MV-4-11 (cell line): ENCODE results near the gene PPP4R4.
A peak's percentile ranks its signal among the peaks of the same experiment; 100 is the strongest.
"Not testable (repeated sequence)": the region's sequence is repeated elsewhere in the genome, so short reads cannot be mapped to it uniquely, and the experiment has no call there.

ENCODE experiments used
- DNase-seq: peaks from one replicate; lab custom pipeline; 2025; lab: John Stamatoyannopoulos, UW

Gene PPP4R4

DNA sequence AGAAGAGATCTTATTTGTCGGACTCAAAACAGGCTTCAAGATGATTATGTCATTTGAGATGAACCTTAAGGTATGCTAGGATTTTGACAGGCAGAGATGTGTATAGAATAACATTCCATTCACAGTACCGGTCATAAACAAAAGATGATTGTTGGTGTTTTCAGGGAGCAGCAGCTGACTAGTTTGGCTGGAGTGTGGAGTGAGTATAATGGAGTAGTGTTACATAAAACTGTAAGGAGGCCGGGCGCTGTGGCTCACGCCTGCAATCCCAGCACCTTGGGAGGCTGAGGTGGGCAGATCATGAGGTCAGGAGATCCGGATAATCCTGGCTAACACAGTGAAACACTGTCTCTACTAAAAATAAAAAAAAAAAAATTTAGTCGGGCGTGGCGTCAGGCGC lies 95.0 kb downstream of the PPP4R4 start:
- DNase-seq = no peak

DNA sequence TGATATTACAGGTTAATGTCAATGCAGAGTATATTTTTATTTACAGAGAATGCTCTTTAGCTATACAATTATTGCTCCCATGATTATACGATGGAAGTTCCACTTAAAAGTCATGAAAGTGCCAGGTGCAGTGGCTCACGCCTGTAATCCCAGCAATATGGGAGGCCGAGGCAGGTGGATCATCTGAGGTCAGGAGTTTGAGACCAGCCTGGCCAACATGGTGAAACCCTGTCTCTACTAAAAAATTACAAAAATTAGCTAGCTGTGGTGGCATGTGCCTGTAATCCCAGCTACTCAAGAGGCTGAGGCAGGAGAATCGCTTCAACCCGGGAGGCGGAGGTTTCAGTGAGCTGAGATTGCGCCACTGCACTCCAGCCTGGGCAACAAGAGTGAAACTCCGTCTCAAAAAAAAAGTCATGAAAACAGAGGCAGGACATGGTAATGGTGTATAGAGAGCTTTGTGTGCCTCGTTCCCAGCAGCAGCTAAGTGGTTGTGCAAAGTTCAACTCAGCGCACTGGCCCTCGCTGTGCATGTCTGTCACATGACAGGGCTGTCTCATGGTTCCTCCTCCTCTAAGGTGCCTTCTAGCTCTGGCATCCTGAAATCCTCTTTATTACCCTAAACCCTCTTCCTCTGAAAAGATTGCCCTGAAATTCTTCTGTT lies 102.9 kb downstream of the PPP4R4 start:
- DNase-seq = peak; percentile 12

DNA sequence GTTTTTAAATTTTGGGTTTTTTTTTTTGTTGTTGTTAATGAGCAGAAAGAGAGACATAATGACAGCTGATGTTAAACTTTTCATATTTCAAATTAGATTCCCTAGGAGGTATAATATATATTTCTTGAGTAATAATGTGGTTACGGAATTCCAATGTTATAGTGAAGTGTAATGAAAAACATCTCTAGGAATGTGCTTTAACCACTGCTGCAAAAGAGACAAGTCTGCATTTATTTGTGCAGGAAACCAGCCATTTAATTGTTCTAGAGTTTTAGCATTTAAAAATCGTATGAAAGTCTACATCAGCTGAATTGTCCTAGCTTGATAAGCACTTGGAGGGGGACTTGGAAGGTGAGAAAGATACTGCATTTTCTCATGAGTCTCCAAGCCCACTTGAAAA lies 104.6 kb downstream of the PPP4R4 start:
- no peak for DNase-seq

DNA sequence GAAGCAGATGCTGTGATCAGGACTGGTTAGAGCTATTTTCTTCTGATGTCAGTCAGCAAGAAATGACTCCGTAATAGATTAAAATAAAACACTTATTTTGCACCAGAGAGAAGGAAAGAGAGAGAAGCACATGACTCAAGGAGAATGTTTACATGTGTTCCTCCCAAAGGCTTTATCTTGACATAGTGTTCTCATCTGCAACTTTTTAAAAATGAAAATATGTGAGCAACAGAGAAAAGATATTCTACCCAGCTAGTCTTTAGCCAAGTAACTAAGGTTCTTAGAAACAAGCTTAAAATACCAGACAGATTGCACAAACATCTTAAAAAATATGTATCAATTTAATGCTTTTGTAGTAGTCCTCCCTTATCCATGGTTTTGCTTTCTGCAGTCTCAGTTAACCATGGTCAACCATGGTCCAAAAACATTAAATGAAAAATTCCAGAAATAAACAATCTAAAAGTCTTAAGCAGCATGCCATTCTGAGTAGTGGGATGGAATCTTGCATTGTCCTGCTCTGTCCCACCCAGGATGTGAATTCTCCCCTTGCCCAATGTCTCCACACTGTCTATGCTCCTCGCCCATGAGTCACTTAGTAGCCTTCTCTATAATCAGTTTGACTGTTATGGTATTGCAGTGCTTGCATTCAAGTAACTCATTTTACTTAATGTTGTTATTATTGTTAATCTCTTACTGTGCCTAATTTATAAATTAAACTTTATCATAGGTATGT lies 109.0 kb downstream of the PPP4R4 start:
- DNase-seq = no peak

DNA sequence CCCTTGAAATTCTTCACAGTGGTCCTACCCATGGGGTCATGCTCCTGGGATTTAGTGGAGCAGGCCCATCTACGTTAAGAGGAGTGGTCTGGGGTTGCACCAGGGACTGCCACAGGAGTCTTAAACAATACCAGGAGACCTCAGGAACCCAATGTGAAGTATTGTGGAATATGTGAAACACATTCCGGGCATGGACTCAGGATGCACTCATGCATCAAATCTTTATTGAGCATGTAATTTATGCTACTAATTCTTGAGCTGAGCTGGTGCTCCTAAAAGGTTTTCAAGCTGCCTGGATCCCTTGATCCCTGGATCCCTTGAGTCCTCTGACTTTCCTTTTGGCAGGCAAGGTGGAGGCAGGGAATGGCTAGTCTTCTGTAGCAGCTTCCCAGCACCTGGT lies 110.1 kb downstream of the PPP4R4 start:
- DNase-seq = no peak

DNA sequence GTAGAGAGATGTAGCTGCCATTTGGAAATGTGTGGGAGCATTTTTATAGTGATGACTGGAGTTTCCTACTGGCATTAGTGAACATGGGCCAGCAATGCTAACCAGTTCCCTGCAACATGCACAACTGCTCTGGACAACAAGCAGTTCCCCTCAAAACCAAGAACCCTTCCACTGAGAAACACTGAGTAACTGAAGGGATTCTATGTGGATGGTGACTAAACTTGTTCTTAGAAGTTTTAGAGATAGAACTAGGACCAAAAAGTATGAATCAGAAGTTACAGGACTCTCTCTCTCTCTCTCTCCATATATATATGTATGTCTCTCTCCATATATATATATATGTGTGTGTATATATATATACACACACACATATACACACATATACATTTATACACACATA lies 111.0 kb downstream of the PPP4R4 start:
- no peak for DNase-seq

DNA sequence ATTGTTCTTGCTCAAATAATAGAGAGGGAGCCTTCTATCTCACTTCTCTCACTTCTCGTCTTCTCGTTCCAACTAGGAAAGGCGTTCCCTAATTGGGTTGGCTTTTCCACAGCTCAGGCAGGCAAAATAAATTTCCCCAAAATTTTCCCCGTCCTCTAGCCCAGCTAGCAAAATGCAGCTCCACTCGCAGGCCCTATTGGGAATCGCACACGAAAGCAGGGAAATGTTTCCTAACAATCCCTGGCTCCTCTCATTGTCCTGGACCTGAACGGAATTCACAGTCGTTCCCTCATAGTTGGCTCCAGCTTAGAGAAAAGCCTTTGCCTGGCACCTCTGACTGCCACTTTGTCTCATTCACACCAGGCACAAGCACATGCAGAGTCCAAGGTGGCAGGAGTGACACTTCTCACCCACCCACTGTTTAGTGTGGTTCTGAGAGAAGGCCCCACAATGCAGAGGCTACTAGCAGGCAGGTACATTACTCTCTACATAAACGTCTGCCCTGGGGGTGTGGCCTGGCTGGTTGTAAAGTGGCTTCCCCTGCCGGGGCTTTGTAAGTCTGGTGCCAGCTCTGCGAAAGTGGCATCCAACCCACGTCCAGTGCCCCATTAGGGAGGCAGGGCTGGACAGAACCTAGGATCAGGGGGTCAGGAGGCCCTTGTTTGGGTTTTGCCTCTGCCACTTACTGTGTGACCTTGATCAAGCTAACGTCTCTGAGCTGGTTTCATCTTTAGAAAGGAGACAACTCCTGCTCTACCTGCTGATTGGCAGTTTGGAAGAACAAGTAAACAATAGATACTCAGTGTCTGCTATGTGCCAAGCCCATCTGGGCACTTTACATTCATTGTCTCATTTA lies 114.7 kb downstream of the PPP4R4 start:
- no peak for DNase-seq

DNA sequence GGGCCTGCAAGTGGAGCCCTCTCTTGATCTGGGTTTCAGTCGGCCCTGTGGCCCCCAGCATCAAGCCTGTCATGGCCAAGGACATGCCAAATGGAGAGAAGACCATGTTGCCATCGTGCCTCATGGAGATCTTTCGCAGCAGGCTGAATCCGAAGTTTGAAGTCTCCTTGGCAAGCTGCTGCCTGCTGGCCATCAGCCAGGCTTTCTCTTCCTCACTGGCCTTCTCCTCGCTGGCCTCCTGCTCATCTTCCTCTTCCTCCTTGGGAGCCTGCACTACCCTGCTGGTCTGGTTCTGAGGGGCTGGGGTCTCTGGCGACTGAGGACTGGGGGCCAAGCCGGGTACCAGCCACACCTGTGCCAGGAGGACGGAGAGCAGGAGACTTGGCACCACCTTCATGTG lies 116.1 kb downstream of the PPP4R4 start:
- DNase-seq = no peak

DNA sequence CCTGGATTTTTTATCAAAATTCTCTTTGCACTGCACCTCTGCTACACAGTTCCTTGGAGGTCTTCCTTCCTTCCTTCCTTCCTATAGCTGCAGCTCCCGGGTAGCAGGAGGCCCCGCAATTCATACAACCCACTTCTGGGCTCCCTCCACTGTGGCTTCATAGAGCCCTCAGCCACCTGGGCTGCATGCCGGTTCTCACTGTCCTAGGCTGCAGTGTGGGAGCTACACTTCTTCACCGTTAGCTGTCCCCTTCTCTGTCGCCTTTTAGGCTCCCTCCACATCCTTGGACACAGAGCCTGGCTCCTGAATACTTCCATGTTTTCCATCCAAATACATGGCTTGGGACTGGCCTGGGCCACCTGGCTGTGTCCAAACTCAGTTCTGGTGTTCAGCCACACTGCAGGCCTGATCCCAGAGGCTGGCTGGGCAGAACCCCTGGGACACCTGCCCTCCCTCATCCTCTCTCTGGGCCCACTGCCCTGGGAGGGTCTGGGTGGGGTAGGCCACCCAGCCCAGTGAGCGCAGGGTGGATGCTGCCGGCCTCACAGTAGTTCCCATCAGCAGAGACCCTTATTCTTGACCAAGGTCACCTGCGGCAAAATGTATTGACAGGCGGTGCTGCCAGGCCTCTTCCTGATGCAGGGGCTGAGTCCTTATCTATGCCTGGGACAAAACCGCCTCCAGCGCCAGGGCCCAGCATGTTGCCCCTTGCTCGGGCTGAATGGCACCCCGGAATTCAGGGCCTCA lies 117.2 kb downstream of the PPP4R4 start:
- DNase-seq = no peak

DNA sequence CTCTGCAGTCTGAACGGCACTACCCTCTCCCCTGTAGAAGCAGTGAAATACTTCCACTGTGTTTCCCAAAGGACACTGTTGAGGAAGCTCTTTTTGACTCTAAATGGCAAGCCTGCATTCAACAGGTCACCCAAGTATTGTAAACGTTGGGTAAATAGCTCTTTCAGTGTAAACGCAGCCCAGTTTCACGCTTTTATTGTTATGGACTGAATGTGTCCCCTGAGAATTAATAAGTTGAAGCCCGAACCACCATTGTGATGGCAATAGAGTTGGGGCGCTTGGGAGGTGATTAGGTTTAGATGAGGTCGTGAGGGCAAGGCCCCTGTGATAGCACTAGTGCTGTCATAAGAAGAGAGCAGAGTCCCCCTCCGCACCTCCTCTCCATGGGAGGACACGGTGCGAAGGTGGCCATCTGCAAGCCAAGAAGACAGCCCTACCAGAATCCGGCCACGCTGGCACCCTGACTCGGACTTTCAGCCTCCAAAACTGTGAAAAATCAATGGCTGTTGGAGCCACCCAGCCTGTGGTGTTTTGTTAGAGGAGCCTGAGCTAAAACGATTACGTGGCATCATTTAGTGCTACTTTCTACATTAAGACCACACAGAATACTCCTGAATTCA lies 117.9 kb downstream of the PPP4R4 start:
- DNase-seq = no peak

DNA sequence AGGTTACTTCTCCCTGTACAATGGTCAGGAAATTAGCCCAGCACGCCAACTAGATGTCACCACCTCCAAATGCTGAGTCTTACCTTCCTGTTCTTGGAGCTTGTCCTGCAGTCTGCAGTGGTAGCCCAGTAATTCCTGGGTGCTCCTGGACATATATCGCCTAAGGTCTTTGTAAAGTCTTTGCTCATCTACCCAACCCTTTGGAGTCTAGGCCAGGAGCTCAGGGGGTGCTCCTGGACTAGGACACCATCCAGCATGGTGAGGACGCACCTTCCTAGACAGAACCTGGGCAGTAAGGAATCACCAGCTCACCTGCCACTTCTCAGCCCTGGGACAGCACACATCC lies 118.4 kb downstream of the PPP4R4 start:
- no peak for DNase-seq

DNA sequence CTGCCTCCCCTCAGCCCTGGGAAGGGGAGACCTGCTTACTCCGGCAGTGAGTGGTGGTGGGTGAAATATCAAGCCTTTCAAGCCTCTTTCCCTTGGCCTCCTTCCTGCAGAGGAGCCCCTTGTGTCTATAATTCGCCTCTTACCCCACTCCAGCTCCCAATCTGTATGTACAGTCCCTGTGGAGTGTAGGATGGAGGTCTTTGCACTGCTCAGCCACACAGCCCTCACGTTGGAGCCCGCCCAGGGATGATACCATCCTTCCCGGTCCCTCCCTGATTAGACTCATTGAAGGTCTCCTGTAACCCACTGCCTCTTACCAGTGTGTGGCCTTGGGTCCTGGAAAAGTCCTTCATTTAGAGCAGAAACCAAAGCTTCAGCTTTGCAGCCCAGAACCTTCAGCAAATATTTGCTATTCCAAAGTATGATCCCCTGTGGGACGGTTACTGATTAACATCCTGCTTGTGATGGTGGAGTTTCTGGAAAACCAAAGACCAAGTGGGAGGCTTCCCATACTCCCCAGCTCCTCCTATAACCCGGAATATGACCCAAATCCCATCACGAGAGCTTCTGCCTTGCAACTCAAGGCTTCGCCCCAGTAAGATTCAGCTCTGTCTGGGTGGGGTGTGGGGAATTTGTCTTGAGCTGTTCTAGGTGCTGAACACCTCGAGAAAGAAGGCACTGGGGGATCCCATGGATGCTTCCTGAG lies 118.9 kb downstream of the PPP4R4 start, which contains the start of gene SERPINA10:
SERPINA10 (minus strand) TSS at position 397 of the 706 bp plus-strand sequence. CDS start 2,675 bp downstream, outside the sequence.
- no peak for DNase-seq

DNA sequence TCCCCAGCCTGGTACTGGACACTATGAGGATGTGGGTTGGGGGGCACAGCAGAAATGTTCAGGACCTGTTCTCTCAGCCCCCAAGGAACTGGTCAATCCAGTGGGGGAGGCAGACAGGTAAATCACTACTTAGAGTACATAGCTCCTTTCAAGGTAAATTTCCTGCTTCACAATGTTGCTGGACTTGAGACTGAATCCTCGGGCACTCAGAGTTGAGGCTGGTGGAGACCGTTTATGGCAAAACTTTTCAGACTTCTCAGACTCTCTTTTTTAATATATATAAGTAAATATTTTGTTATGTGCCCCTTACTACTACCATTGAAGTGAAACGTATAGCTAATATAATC lies 119.4 kb downstream of the PPP4R4 start:
- DNase-seq = no peak

DNA sequence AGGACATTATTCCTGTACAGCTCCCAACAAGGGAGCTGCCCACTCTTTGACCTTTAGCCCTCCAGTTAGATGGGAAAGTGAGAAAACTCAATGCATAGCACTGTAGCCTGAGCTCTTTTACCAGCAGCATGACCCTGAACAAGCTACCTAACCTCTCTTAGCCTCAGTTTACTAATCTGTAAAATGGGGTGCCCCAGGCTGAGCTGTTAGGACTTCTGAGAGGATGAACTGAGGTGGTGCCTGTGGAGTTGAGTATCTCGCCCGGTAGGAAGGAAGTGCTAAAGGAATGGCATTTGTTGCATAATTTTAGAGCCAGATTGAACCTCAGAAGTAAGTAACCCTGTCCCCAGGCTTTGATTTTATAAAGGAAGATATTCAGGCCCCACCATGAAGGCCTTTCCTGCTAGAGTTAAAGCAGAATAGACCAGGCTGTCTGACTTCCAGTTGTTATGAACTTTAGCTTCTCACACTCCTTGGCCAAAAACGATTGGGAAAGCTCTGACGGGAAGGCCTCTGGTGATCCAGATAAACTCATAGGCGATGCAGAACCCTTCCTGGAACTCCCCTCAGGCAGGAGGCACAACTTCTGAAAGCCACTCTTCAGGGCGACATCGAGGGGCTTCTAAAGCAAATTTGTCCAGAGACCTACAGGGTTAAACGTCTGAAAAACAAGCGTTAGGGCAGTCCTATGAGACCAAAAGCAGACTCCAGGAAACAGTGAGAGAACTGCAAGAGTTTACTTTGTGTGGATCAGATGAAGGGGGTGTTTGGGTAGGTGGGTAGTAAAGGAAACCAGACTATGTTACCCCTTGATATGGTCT lies 121.4 kb downstream of the PPP4R4 start:
- DNase-seq = no peak

DNA sequence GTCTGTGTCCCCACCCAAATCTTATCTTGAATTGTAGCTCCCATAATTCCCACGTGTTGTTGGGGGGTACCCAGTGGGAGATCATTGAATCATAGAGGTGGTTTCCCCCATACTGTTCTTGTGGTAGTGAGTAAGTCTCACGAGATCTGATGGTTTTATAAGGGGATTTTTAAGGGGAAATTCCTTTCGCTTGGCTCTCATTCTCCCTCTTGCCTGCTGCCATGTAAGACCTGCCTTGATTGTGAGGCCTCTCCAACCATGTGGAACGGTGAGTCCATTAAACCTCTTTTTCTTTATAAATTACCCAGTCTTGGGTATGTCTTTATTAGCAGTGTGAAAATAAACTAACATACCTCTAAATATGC lies 122.0 kb downstream of the PPP4R4 start:
- not testable (repeated sequence) for DNase-seq

DNA sequence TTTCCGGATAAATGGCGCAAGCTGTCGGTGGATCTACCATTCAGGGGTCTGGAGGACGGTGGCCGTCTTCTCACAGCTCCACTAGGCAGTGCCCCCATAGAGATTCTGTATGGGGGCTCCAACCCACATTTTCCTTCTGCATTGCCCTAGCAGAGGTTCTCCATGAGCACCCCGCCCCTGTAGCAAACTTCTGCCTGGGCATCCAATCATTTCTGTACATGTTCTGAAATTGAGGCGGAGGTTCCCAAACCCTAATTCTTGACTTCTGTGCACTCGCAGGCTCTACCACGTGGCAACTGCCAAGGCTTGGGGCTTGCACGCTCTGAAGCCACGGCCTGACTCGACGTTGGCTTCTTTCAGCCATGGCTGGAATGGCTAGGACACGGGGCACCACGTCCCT lies 124.0 kb downstream of the PPP4R4 start:
- DNase-seq = no peak

DNA sequence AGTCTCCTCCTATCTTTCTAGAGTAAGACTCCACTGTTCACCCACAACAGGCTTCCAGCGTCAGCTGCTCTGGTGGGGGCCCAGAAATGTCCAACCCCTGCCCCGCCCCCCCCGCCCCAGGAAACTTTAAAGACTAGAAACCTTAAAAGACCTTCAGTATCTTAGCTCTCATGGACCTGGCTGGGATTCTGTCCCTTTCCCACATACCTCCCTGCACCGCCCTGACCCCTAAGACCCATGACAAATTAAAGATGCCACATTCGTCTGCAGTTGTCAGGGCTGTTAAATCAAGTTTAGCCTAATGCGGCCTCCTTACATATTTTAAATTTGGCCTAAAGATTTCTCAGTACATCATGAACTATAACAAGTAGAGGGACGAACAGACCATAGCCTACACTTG lies 129.0 kb downstream of the PPP4R4 start:
- no peak for DNase-seq

DNA sequence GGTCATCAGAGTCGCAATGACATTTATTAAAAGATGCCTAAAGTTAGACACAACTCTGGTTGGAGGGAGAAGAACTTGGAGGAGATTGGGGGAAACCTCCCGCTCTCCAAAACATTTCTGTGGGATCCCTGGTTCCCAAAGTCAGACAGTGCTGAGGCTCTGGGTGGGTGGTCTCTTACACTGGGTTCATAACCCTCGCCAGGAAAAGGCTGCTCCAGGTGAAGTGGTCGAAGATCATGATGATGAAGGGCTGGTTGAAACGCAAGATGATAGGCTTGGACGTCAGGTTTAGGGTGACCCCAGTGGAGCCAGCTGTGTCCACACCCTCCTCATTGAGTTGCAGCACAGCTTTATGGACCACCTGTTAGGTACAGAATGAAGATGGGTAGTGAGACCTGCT lies 130.1 kb downstream of the PPP4R4 start:
- no peak for DNase-seq

DNA sequence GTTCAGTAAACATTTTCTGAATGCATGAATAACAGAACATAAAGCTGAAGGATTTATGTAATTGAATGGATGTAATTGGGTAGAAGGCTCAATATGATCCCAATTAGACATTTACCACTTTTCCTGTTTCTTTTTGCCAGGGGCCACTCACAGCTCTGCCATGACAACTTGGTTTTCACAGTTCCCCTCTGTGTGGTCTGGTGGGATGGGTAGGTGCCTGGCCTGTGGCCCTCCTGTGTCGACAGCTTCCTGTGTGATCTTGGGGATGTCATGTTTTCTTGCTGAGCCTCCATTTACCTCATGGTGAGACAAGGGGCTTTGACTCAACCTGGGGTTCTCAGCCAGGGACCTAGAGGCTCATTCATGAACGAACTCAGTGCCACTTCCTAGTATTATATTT lies 131.5 kb downstream of the PPP4R4 start:
- no peak for DNase-seq
